HG02759 (cell line): ENCODE data around the gene BICDL1.
A peak's percentile ranks its signal among the peaks of the same experiment; 100 is the strongest.
"Not testable (repeated sequence)": the region's sequence is repeated elsewhere in the genome, so short reads cannot be mapped to it uniquely, and the experiment has no call there.

Experiments
- ATAC-seq: cut with Tn5 transposase; IDR thresholded peaks from one replicate; pipeline ENCODE4 v1.9.1; 2021; ENCODE audit warnings: mild to moderate bottlenecking, moderate library complexity; ENCODE audit not compliant: unreplicated experiment

Gene BICDL1

GRCh38 chr12:119988472-119989360 lies at the start of gene BICDL1:
TSS of gene BICDL1 (plus strand) at chr12:119989236. CDS start at chr12:119989869, 633 bp downstream.
- peak; percentile 79 for ATAC-seq

- no peak for ATAC-seq
Observed at GRCh38 chr12:119940897-119941296, 48.1 kb upstream of the BICDL1 start.

- no peak for ATAC-seq
Observed at GRCh38 chr12:119942386-119942785, 46.6 kb upstream of the BICDL1 start.

- ATAC-seq: no peak
Observed at GRCh38 chr12:119946213-119946612, 42.8 kb upstream of the BICDL1 start.

GRCh38 chr12:119949145-119949544 lies 39.9 kb upstream of the BICDL1 start:
- ATAC-seq: no peak

- ATAC-seq: no peak
Observed at GRCh38 chr12:119949594-119949993, 39.4 kb upstream of the BICDL1 start.

- no peak for ATAC-seq
Observed at GRCh38 chr12:119956047-119956446, 33.0 kb upstream of the BICDL1 start.

- no peak for ATAC-seq
Observed at GRCh38 chr12:119957135-119957534, 31.9 kb upstream of the BICDL1 start.

- ATAC-seq: no peak
Observed at GRCh38 chr12:119959435-119959834, 29.6 kb upstream of the BICDL1 start.

GRCh38 chr12:119964123-119964522 lies 24.9 kb upstream of the BICDL1 start:
- no peak for ATAC-seq

GRCh38 chr12:119964929-119965328 lies 24.1 kb upstream of the BICDL1 start:
- no peak for ATAC-seq

- ATAC-seq: no peak
Observed at GRCh38 chr12:119980242-119980641, 8.8 kb upstream of the BICDL1 start.

GRCh38 chr12:119980702-119981101 lies 8.3 kb upstream of the BICDL1 start:
- not testable (repeated sequence) for ATAC-seq

GRCh38 chr12:119989361-119989730 lies 310 bp downstream of the BICDL1 start:
- peak; percentile 31 for ATAC-seq

- ATAC-seq: peak; percentile 31
Observed at GRCh38 chr12:119989731-119990381, 820 bp downstream of the BICDL1 start.

- no peak for ATAC-seq
Observed at GRCh38 chr12:119990382-119990874, 1.4 kb downstream of the BICDL1 start.

GRCh38 chr12:119992129-119992705 lies 3.2 kb downstream of the BICDL1 start:
- ATAC-seq: no peak

- no peak for ATAC-seq
Observed at GRCh38 chr12:119994892-119995658, 6.0 kb downstream of the BICDL1 start.

- no peak for ATAC-seq
Observed at GRCh38 chr12:119996417-119996816, 7.4 kb downstream of the BICDL1 start.

GRCh38 chr12:119998471-119999245 lies 9.6 kb downstream of the BICDL1 start:
- ATAC-seq: no peak
